ENCODE data around the gene UCKL1. TPM values are rescaled to one million over a fixed set of nuclear protein-coding genes. Genes with fewer than 3 reads are reported as not detected.

Gene UCKL1
- total RNA-seq, 1 donor from 2014 or later: 50.1 TPM

- TF ChIP-seq POLR2A (IDR thresholded peaks at IDR 0.05) (no peak), CTCF (IDR thresholded peaks at IDR 0.05) (no peak), POLR2AphosphoS5 (IDR thresholded peaks at IDR 0.05; ENCODE audit: insufficient read depth in 1 of 2, low read depth in 1 of 2) (no peak)
- H3K27ac ChIP-seq: peak overlapping the region; percentile 91
- intact Hi-C loops (cut with DNase I): no loop called here
- H3K27me3 ChIP-seq: no peaks in the 10 kb centered on the region
- H3K9me3 ChIP-seq: no peaks in the 10 kb centered on the region
- no peak overlapping the region for H3K4me3 ChIP-seq
- no peak for DNase-seq (ENCODE audit: extremely low spot score in 2 of 2)
- H3K36me3 ChIP-seq: no peaks in the 10 kb centered on the region
- peaks cover 90% of the 10 kb centered on the region for H3K4me1 ChIP-seq
Measured at GRCh38 chr20:63951398-63952209, 4.6 kb downstream of the UCKL1 start.

GRCh38 chr20:63950701-63951397 is 5.4 kb downstream of the UCKL1 start:
- H3K4me1 ChIP-seq: peaks cover 90% of the 10 kb centered on the region
- no peaks in the 10 kb centered on the region for H3K27me3 ChIP-seq
- no peaks in the 10 kb centered on the region for H3K9me3 ChIP-seq
- H3K27ac ChIP-seq: peak overlapping the region; percentile 91
- TF ChIP-seq POLR2A (IDR thresholded peaks at IDR 0.05) (no peak), POLR2AphosphoS5 (IDR thresholded peaks at IDR 0.05; ENCODE audit: insufficient read depth in 1 of 2, low read depth in 1 of 2) (no peak), CTCF (IDR thresholded peaks at IDR 0.05) (no peak)
- peak overlapping the region in 1 of 2 donors; percentile 10 for H3K4me3 ChIP-seq
- H3K36me3 ChIP-seq: peaks cover 0 to 6% of the 10 kb centered on the region in 2 donors
- no peak for DNase-seq (ENCODE audit: extremely low spot score in 2 of 2)
- intact Hi-C loops (cut with DNase I): no loop called here

- peak overlapping the region; percentile 91 for H3K27ac ChIP-seq
- H3K27me3 ChIP-seq: no peaks in the 10 kb centered on the region
- peaks cover 69% of the 10 kb centered on the region for H3K4me1 ChIP-seq
- H3K36me3 ChIP-seq: peaks cover 0 to 35% of the 10 kb centered on the region in 2 donors
- H3K9me3 ChIP-seq: no peaks in the 10 kb centered on the region
- no peak for DNase-seq (ENCODE audit: extremely low spot score in 2 of 2)
- H3K4me3 ChIP-seq: peak overlapping the region in 1 of 2 donors; percentile 45
- intact Hi-C loops (cut with DNase I): no loop called here
- TF ChIP-seq POLR2AphosphoS5 (IDR thresholded peaks at IDR 0.05; ENCODE audit: insufficient read depth in 1 of 2, low read depth in 1 of 2) (peak in 1 of 2 donors; percentile 18), CTCF (IDR thresholded peaks at IDR 0.05) (no peak)
Measured at GRCh38 chr20:63947638-63948456, 8.4 kb downstream of the UCKL1 start.

- no peak for TF ChIP-seq POLR2A (IDR thresholded peaks at IDR 0.05)
- TF ChIP-seq POLR2AphosphoS5 (IDR thresholded peaks at IDR 0.05; ENCODE audit: insufficient read depth in 1 of 2, low read depth in 1 of 2): no peak
- no peak for TF ChIP-seq CTCF (IDR thresholded peaks at IDR 0.05)
- intact Hi-C loops (cut with DNase I): no loop called here
- no peaks in the 10 kb centered on the region for H3K9me3 ChIP-seq
- no peak overlapping the region for H3K4me3 ChIP-seq
- H3K4me1 ChIP-seq: peaks cover 69% of the 10 kb centered on the region
- H3K36me3 ChIP-seq: peaks cover 0 to 38% of the 10 kb centered on the region in 2 donors
- no peak for DNase-seq (ENCODE audit: extremely low spot score in 2 of 2)
- H3K27ac ChIP-seq: peak overlapping the region; percentile 91
- H3K27me3 ChIP-seq: no peaks in the 10 kb centered on the region
Measured at GRCh38 chr20:63946986-63947637, 9.1 kb downstream of the UCKL1 start.
